HepG2 (cell line): Measurements from ENCODE around the gene ABCA4. TPM values are rescaled to one million over a fixed set of nuclear protein-coding genes. Genes with fewer than 3 reads are reported as not detected.

ENCODE experiments used
- ATAD3A ChIP-seq: sonication (generic); formaldehyde crosslinking; IDR thresholded peaks from 2 replicates; pipeline ENCODE4 v1.4.0; 2020; ENCODE audit warnings: missing genetic modification reagents
- ATF4 ChIP-seq, 2 experiments: fragments of 450-650 bp in 1 of 2; sonication (generic) in 1 of 2; formaldehyde crosslinking; IDR thresholded peaks; 2 replicates each; pipeline versions ENCODE4 v1.5.0 to v1.8.0; 2020 to 2022; ENCODE audit warnings: mild to moderate bottlenecking in 1 of 2, missing genetic modification reagents in 1 of 2
- CTCF ChIP-seq: sonication (generic); formaldehyde crosslinking; IDR thresholded peaks from 2 replicates; pipeline ENCODE4 v1.5.0; 2020; ENCODE audit warnings: mild to moderate bottlenecking, missing genetic modification reagents, moderate library complexity
- DMAP1 ChIP-seq: IDR thresholded peaks from 2 replicates; pipeline ENCODE4 v1.6.1; 2016
- EP300 ChIP-seq, 3 experiments: sonication (generic) in 1 of 3; formaldehyde crosslinking in 1 of 3; IDR thresholded peaks; 2 replicates each; pipeline versions ENCODE4 v1.5.1 to v1.6.1; 2011 to 2020; ENCODE audit warnings: low read depth in 2 of 3, low read length in 2 of 3, borderline replicate concordance in 1 of 3, improper control_type of control experiment in 1 of 3, mild to moderate bottlenecking in 1 of 3, missing genetic modification reagents in 1 of 3, moderate library complexity in 1 of 3
- HOMEZ ChIP-seq: IDR thresholded peaks from 2 replicates; pipeline ENCODE4 v1.6.1; 2016; ENCODE audit warnings: low read depth
- KDM4B ChIP-seq: sonication (generic); formaldehyde crosslinking; IDR thresholded peaks from 2 replicates; pipeline ENCODE4 v1.4.0; 2020; ENCODE audit warnings: missing genetic modification reagents
- KMT2A ChIP-seq: sonication (generic); formaldehyde crosslinking; IDR thresholded peaks from 2 replicates; pipeline ENCODE4 v1.4.0; 2020; ENCODE audit warnings: missing genetic modification reagents
- LCORL ChIP-seq, 2 experiments: fragments of 450-650 bp in 1 of 2; sonication (generic) in 1 of 2; formaldehyde crosslinking in 1 of 2; IDR thresholded peaks; 2 replicates each; pipeline versions ENCODE4 v1.5.0 to v1.6.1; 2017 to 2020; ENCODE audit warnings: antibody characterized with exemption in 1 of 2, missing genetic modification reagents in 1 of 2
- MED1 ChIP-seq: sonication (generic); formaldehyde crosslinking; IDR thresholded peaks from 2 replicates; pipeline ENCODE4 v1.4.0; 2020; ENCODE audit warnings: missing genetic modification reagents
- NFKBIZ ChIP-seq: IDR thresholded peaks from 2 replicates; pipeline ENCODE4 v1.6.1; 2018; ENCODE audit warnings: missing genetic modification reagents, missing compliant biosample characterization
- NFRKB ChIP-seq: fragments of 450-650 bp; IDR thresholded peaks from 2 replicates; pipeline ENCODE4 v1.6.1; 2017
- NR2F1 ChIP-seq, 2 experiments: fragments of 450-650 bp in 1 of 2; formaldehyde crosslinking in 1 of 2; IDR thresholded peaks; 2 replicates each; pipeline versions ENCODE4 v1.5.0 to v1.6.1; 2016 to 2020; ENCODE audit warnings: mild to moderate bottlenecking in 1 of 2, missing compliant biosample characterization in 1 of 2, missing genetic modification reagents in 1 of 2, moderate library complexity in 1 of 2
- PHF21A ChIP-seq: sonication (generic); formaldehyde crosslinking; IDR thresholded peaks from 2 replicates; pipeline ENCODE4 v1.5.0; 2020; ENCODE audit warnings: mild to moderate bottlenecking, missing genetic modification reagents
- POGZ ChIP-seq: sonication (generic); formaldehyde crosslinking; IDR thresholded peaks from 2 replicates; pipeline ENCODE4 v1.4.0; 2020; ENCODE audit warnings: mild to moderate bottlenecking, missing genetic modification reagents
- RAD21 ChIP-seq: fragments of 450-650 bp; formaldehyde crosslinking; IDR thresholded peaks from 2 replicates; pipeline ENCODE4 v1.5.0; 2020; ENCODE audit warnings: mild to moderate bottlenecking
- SMC3 ChIP-seq: IDR thresholded peaks from 2 replicates; pipeline ENCODE4 v1.6.1; 2011; ENCODE audit warnings: low read length, improper control_type of control experiment
- TBX2 ChIP-seq: sonication (generic); formaldehyde crosslinking; IDR thresholded peaks from 2 replicates; pipeline ENCODE4 v1.5.0; 2020; ENCODE audit warnings: missing genetic modification reagents, mild to moderate bottlenecking, borderline replicate concordance
- ZBTB37 ChIP-seq: sonication (generic); formaldehyde crosslinking; IDR thresholded peaks from 2 replicates; pipeline ENCODE4 v1.4.0; 2020; ENCODE audit warnings: mild to moderate bottlenecking, missing genetic modification reagents
- ZMYM4 ChIP-seq: sonication (generic); formaldehyde crosslinking; IDR thresholded peaks from 2 replicates; pipeline ENCODE4 v1.8.1; 2023; ENCODE audit warnings: mild to moderate bottlenecking, missing genetic modification reagents
- ZNF20 ChIP-seq: sonication (generic); formaldehyde crosslinking; IDR thresholded peaks from 2 replicates; pipeline ENCODE4 v1.4.0; 2020; ENCODE audit warnings: mild to moderate bottlenecking, moderate library complexity, missing genetic modification reagents
- ZNF761 ChIP-seq: sonication (generic); formaldehyde crosslinking; conservative IDR thresholded peaks from 2 replicates; pipeline ENCODE4 v1.4.0; 2020; ENCODE audit warnings: mild to moderate bottlenecking, missing genetic modification reagents
- ZNF772 ChIP-seq: sonication (generic); formaldehyde crosslinking; IDR thresholded peaks from 2 replicates; pipeline ENCODE4 v1.5.0; 2020; ENCODE audit warnings: mild to moderate bottlenecking, missing genetic modification reagents
- polyA plus RNA-seq, 8 experiments: library from polyadenylated mRNA; depleted of rRNA in 3 of 8; stranded (reverse) in 7 of 8; unstranded in 1 of 8; fragments of >200 nt; fragmentation: Illumina TruSeq in 4 of 8; extraction: Trizol in 4 of 8; gene quantifications; 2 replicates each; pipeline versions ENCODE4 v1.2.1 to v1.2.3, GENCODE V29; 2011 to 2016; ENCODE audit warnings: low read depth in 4 of 8, missing spikeins in 1 of 8, mixed read lengths in 1 of 8; ENCODE audit not compliant: insufficient read depth in 1 of 8
- total RNA-seq, 5 experiments: library from RNA; depleted of rRNA; stranded (reverse); fragments of >200 nt; fragmentation: Illumina TruSeq; extraction: Trizol; gene quantifications; 2 replicates each; pipeline ENCODE4 v1.2.3, GENCODE V29; 2016; ENCODE audit warnings: low read depth in 1 of 5

ABCA4 gene
- total and polyA plus RNA-seq, 2 of the 13 experiments (the other 11 are each of a cell fraction or from before 2014, with no cell fraction given), result 0.24 to 0.67 TPM

- TF ChIP-seq ZNF20 (CRISPR knock-in tag) (no peak), NFKBIZ (CRISPR knock-in tag) (no peak), NR2F1 (CRISPR knock-in tag; IDR thresholded peaks at IDR 0.05) (peak in 1 of 2 experiments; percentile 48; a peak in 1 of 4 replicates), ATAD3A (CRISPR knock-in tag) (no peak), PHF21A (CRISPR knock-in tag) (peak; percentile 59), RAD21 (CRISPR knock-in tag) (peak; percentile 52; the same call in 1 of the 2 replicates), POGZ (CRISPR knock-in tag) (0 out of 2 replicates have a peak, but pooled peaks have one; percentile 13), LCORL (IDR thresholded peaks at IDR 0.05) (no peak), LCORL (CRISPR knock-in tag; IDR thresholded peaks at IDR 0.05) (0 out of 2 replicates have a peak, but pooled peaks have one; percentile 15), NFRKB (no peak), MED1 (CRISPR knock-in tag) (peak; percentile 56), ZBTB37 (CRISPR knock-in tag) (no peak), HOMEZ (CRISPR knock-in tag) (peak; percentile 48; the same call in 1 of the 2 replicates), ZNF772 (CRISPR knock-in tag) (0 out of 2 replicates have a peak, but pooled peaks have one; percentile 27), TBX2 (CRISPR knock-in tag) (peak; percentile 59), ATF4 (CRISPR knock-in tag; IDR thresholded peaks at IDR 0.05) (no peak), DMAP1 (no peak), SMC3 (peak; percentile 48; the same call in 1 of the 2 replicates), EP300 (IDR thresholded peaks at IDR 0.05; ENCODE audit: low read depth in 2 of 2, low read length in 2 of 2) (peak in 1 of 2 experiments; percentile 32; a peak in 1 of 4 replicates), EP300 (CRISPR knock-in tag; IDR thresholded peaks at IDR 0.05; ENCODE audit: borderline replicate concordance) (no peak), ZNF761 (CRISPR knock-in tag) (no peak), KDM4B (CRISPR knock-in tag) (no peak), ZMYM4 (CRISPR knock-in tag) (peak; percentile 50), CTCF (CRISPR knock-in tag) (peak; percentile 75), KMT2A (CRISPR knock-in tag) (no peak)
Observed at GRCh38 chr1:94063379-94063778, 57.6 kb downstream of the ABCA4 start (continued).
